GM23338 (cell line): Measurements from ENCODE around the gene HNRNPA1.

ENCODE experiments used
- CTCF ChIP-seq, 2 experiments: fragments of 200-600 bp in 1 of 2; sonication (generic) in 1 of 2; conservative IDR thresholded peaks; 2 replicates each; pipeline versions ENCODE4 v1.5.1 to v1.6.1; 2016 to 2017; ENCODE audit warnings: antibody characterized with exemption in 2 of 2, low read depth in 2 of 2, mild to moderate bottlenecking in 2 of 2, moderate library complexity in 1 of 2
- EZH2 ChIP-seq: fragments of 200-600 bp; sonication (generic); IDR thresholded peaks from one replicate; pipeline ENCODE4 v1.8.0; 2017; ENCODE audit warnings: antibody characterized with exemption, mild to moderate bottlenecking, low read depth; ENCODE audit not compliant: unreplicated experiment
- EZH2phosphoT487 ChIP-seq: fragments of 200-600 bp; sonication (generic); IDR thresholded peaks from one replicate; pipeline ENCODE4 v1.8.1; 2018; ENCODE audit warnings: antibody characterized with exemption; ENCODE audit not compliant: unreplicated experiment
- JUNB ChIP-seq: IDR thresholded peaks from one replicate; pipeline ENCODE4 v1.6.1; 2016; ENCODE audit warnings: antibody characterized with exemption; ENCODE audit not compliant: unreplicated experiment
- POLR2AphosphoS5 ChIP-seq: IDR thresholded peaks from 2 replicates; pipeline ENCODE4 v1.6.1; 2016; ENCODE audit warnings: antibody characterized with exemption, low read depth
- REST ChIP-seq: IDR thresholded peaks from one replicate; pipeline ENCODE4 v1.6.1; 2018; ENCODE audit warnings: antibody characterized with exemption; ENCODE audit not compliant: unreplicated experiment
- ZNF114 ChIP-seq: fragments of 250-450 bp; sonication (Bioruptor Pico); IDR thresholded peaks from 2 replicates; pipeline ENCODE4 v1.5.0; 2020; ENCODE audit warnings: mild to moderate bottlenecking, moderate library complexity

GRCh38 chr12:54239620-54240019, 40.9 kb upstream of the HNRNPA1 start:
- TF ChIP-seq CTCF (conservative IDR thresholded peaks at IDR 0.05; ENCODE audit: low read depth in 2 of 2) = no peak
- TF ChIP-seq REST = no peak
- TF ChIP-seq JUNB = no peak
- no peak for TF ChIP-seq POLR2AphosphoS5
- TF ChIP-seq ZNF114 (CRISPR knock-in tag) = no peak
- no peak for TF ChIP-seq EZH2phosphoT487
- no peak for TF ChIP-seq EZH2
